SK-N-SH treated with all-trans-retinoic acid at 6 μM for 48 hours (cell line): ENCODE measurements around the gene KCNIP4.

Experiments
- ATAC-seq: fragments of 200-7000 bp; cut with Tn5 transposase; 3 replicates; pipeline ENCODE4 v1.9.1; 2020; ENCODE audit warnings: mild to moderate bottlenecking, moderate library complexity
- ARNTL ChIP-seq: fragments of 450-650 bp; formaldehyde crosslinking; IDR thresholded peaks from 2 replicates; pipeline ENCODE4 v1.5.0; 2020; ENCODE audit warnings: low read depth, mild to moderate bottlenecking, moderate library complexity, borderline replicate concordance
- BACH2 ChIP-seq: fragments of 250-450 bp; sonication (Bioruptor Pico); IDR thresholded peaks from 2 replicates; pipeline ENCODE4 v1.9.0; 2021; ENCODE audit warnings: mild to moderate bottlenecking, borderline replicate concordance
- CREB5 ChIP-seq: fragments of 250-450 bp; sonication (Bioruptor Pico); IDR thresholded peaks from 2 replicates; pipeline ENCODE4 v1.5.1; 2020; ENCODE audit warnings: low read depth, mild to moderate bottlenecking, moderate library complexity
- CSDC2 ChIP-seq: fragments of 250-450 bp; sonication (Bioruptor Pico); IDR thresholded peaks from 2 replicates; pipeline ENCODE4 v1.5.0; 2020; ENCODE audit warnings: mild to moderate bottlenecking, moderate library complexity
- CSRNP3 ChIP-seq: fragments of 250-450 bp; sonication (Bioruptor Pico); IDR thresholded peaks from 2 replicates; pipeline ENCODE4 v1.5.1; 2021; ENCODE audit warnings: mild to moderate bottlenecking, moderate library complexity
- ESRRG ChIP-seq: fragments of 250-450 bp; sonication (Bioruptor Pico); IDR thresholded peaks from 2 replicates; pipeline ENCODE4 v1.6.1; 2021; ENCODE audit warnings: mild to moderate bottlenecking
- GLIS3 ChIP-seq: fragments of 250-450 bp; sonication (Bioruptor Pico); IDR thresholded peaks from 2 replicates; pipeline ENCODE4 v1.5.0; 2020; ENCODE audit warnings: mild to moderate bottlenecking, moderate library complexity
- ISL1 ChIP-seq: fragments of 250-450 bp; sonication (Bioruptor Pico); IDR thresholded peaks from 2 replicates; pipeline ENCODE4 v2.1.2; 2022; ENCODE audit warnings: mild to moderate bottlenecking, moderate library complexity
- OSR1 ChIP-seq: fragments of 250-450 bp; sonication (Bioruptor Pico); IDR thresholded peaks from 2 replicates; pipeline ENCODE4 v1.8.0; 2022; ENCODE audit warnings: moderate library complexity, mild to moderate bottlenecking, inconsistent platforms
- PATZ1 ChIP-seq: fragments of 250-450 bp; sonication (Bioruptor Pico); IDR thresholded peaks from 2 replicates; pipeline ENCODE4 v1.8.0; 2020; ENCODE audit warnings: mild to moderate bottlenecking, moderate library complexity, borderline replicate concordance
- POU6F1 ChIP-seq: fragments of 250-450 bp; sonication (Bioruptor Pico); IDR thresholded peaks from 2 replicates; pipeline ENCODE4 v1.8.0; 2021; ENCODE audit warnings: low read depth, mild to moderate bottlenecking, moderate library complexity, borderline replicate concordance
- PPARA ChIP-seq: fragments of 250-450 bp; sonication (Bioruptor Pico); IDR thresholded peaks from 2 replicates; pipeline ENCODE4 v1.5.0; 2020; ENCODE audit warnings: mild to moderate bottlenecking, borderline replicate concordance
- RARB ChIP-seq: fragments of 250-450 bp; sonication (Bioruptor Pico); IDR thresholded peaks from 2 replicates; pipeline ENCODE4 v1.8.0; 2021; ENCODE audit warnings: mild to moderate bottlenecking, moderate library complexity
- SNAI2 ChIP-seq: fragments of 250-450 bp; sonication (Bioruptor Pico); IDR thresholded peaks from 2 replicates; pipeline ENCODE4 v1.5.0; 2020; ENCODE audit warnings: mild to moderate bottlenecking, moderate library complexity
- TCF4 ChIP-seq: fragments of 250-450 bp; sonication (Bioruptor Pico); IDR thresholded peaks from 2 replicates; pipeline ENCODE4 v1.8.0; 2021; ENCODE audit warnings: mild to moderate bottlenecking, moderate library complexity, borderline replicate concordance
- TOX ChIP-seq: fragments of 250-450 bp; sonication (Bioruptor Pico); IDR thresholded peaks from 2 replicates; pipeline ENCODE4 v1.8.0; 2021; ENCODE audit warnings: mild to moderate bottlenecking, moderate library complexity, borderline replicate concordance
- TSHZ2 ChIP-seq: fragments of 250-450 bp; sonication (Bioruptor Pico); IDR thresholded peaks from 2 replicates; pipeline ENCODE4 v1.5.0; 2020; ENCODE audit warnings: mild to moderate bottlenecking, moderate library complexity
- ZC3H10 ChIP-seq: fragments of 250-450 bp; sonication (Bioruptor Pico); IDR thresholded peaks from 2 replicates; pipeline ENCODE4 v1.5.1; 2021; ENCODE audit warnings: mild to moderate bottlenecking, moderate library complexity
- ZFP3 ChIP-seq: fragments of 250-450 bp; sonication (Bioruptor Pico); IDR thresholded peaks from 2 replicates; pipeline ENCODE4 v1.5.0; 2020; ENCODE audit warnings: mild to moderate bottlenecking, moderate library complexity
- ZFP30 ChIP-seq: fragments of 450-650 bp; formaldehyde crosslinking; IDR thresholded peaks from 2 replicates; pipeline ENCODE4 v1.5.0; 2022; ENCODE audit warnings: mild to moderate bottlenecking, moderate library complexity
- ZNF565 ChIP-seq: fragments of 450-650 bp; formaldehyde crosslinking; conservative IDR thresholded peaks from 2 replicates; pipeline ENCODE4 v1.5.0; 2020; ENCODE audit warnings: low read depth, mild to moderate bottlenecking, moderate library complexity
- ZNF70 ChIP-seq: fragments of 450-650 bp; formaldehyde crosslinking; IDR thresholded peaks from 2 replicates; pipeline ENCODE4 v1.5.0; 2020; ENCODE audit warnings: mild to moderate bottlenecking, moderate library complexity
- ZNF8 ChIP-seq: fragments of 450-650 bp; formaldehyde crosslinking; IDR thresholded peaks from 2 replicates; pipeline ENCODE4 v1.5.0; 2020; ENCODE audit warnings: mild to moderate bottlenecking, moderate library complexity

Gene KCNIP4

GRCh38 chr4:21780148-21780547, 168.4 kb downstream of the KCNIP4 start:
- ATAC-seq: peak; percentile 51
- TF ChIP-seq ESRRG (CRISPR knock-in tag) (no peak), CSDC2 (CRISPR knock-in tag) (no peak), ZFP30 (CRISPR knock-in tag) (no peak), CREB5 (no peak), POU6F1 (CRISPR knock-in tag) (no peak), SNAI2 (CRISPR knock-in tag) (no peak), ARNTL (no peak), ZNF70 (no peak), GLIS3 (no peak), OSR1 (CRISPR knock-in tag) (no peak), CSRNP3 (CRISPR knock-in tag) (no peak), TCF4 (no peak), ZFP3 (CRISPR knock-in tag) (no peak), RARB (CRISPR knock-in tag) (no peak), BACH2 (CRISPR knock-in tag) (no peak), ZNF565 (CRISPR knock-in tag) (no peak), ISL1 (CRISPR knock-in tag) (no peak), ZNF8 (no peak)

- no peak for ATAC-seq
- no peak for TF ChIP-seq TOX (CRISPR knock-in tag)
- TF ChIP-seq CREB5: no peak
- no peak for TF ChIP-seq POU6F1 (CRISPR knock-in tag)
- TF ChIP-seq ESRRG (CRISPR knock-in tag): no peak
- TF ChIP-seq CSRNP3 (CRISPR knock-in tag): no peak
- TF ChIP-seq GLIS3: no peak
- TF ChIP-seq PPARA (CRISPR knock-in tag): no peak
- no peak for TF ChIP-seq PATZ1 (CRISPR knock-in tag)
- no peak for TF ChIP-seq ZNF565 (CRISPR knock-in tag)
- no peak for TF ChIP-seq ZFP30 (CRISPR knock-in tag)
- no peak for TF ChIP-seq ZC3H10 (CRISPR knock-in tag)
- no peak for TF ChIP-seq ZNF70
- TF ChIP-seq ARNTL: no peak
- TF ChIP-seq BACH2 (CRISPR knock-in tag): no peak
- TF ChIP-seq ZNF8: no peak
- TF ChIP-seq SNAI2 (CRISPR knock-in tag): no peak
- no peak for TF ChIP-seq TSHZ2
Measured at GRCh38 chr4:21778702-21779101, 169.9 kb downstream of the KCNIP4 start.
